Neural progenitor cell (in vitro differentiated cells): ENCODE results near the gene EPB41L4A.

Experiments used
- EZH2 ChIP-seq: fragments of 200-600 bp; sonication (generic); IDR thresholded peaks from 2 replicates; pipeline ENCODE4 v1.6.1; 2017; ENCODE audit warnings: antibody characterized with exemption, mild to moderate bottlenecking, moderate library complexity
- EZH2phosphoT487 ChIP-seq: fragments of 200-600 bp; sonication (generic); IDR thresholded peaks from 2 replicates; pipeline ENCODE4 v1.6.1; 2017; ENCODE audit warnings: antibody characterized with exemption
- TF ChIP-seq, protein P1 (sequence below): fragments of 200-600 bp; sonication (generic); IDR thresholded peaks from 2 replicates; pipeline ENCODE4 v1.5.1; 2017; ENCODE audit warnings: antibody characterized with exemption, mild to moderate bottlenecking

DNA sequence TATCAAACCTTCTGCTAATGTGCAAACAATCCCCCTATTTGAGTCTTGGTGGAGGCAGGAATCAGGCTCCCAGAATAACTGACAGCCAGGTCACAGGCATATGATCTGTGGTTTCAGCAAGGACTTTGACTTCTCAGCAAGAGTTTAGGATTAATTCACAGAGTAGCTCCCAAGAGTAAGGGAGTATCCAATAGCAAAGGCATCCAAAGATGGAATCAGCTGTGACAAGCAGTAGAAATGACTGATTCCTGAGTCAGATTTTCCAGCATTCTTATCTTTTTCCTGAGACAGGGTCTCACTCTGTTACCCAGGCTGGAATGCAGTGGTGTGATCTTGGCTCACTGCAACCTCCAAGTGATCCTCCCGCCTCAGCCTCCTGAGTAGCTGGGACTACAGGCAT lies 108.3 kb downstream of the EPB41L4A start:
- TF ChIP-seq, protein P1, sequence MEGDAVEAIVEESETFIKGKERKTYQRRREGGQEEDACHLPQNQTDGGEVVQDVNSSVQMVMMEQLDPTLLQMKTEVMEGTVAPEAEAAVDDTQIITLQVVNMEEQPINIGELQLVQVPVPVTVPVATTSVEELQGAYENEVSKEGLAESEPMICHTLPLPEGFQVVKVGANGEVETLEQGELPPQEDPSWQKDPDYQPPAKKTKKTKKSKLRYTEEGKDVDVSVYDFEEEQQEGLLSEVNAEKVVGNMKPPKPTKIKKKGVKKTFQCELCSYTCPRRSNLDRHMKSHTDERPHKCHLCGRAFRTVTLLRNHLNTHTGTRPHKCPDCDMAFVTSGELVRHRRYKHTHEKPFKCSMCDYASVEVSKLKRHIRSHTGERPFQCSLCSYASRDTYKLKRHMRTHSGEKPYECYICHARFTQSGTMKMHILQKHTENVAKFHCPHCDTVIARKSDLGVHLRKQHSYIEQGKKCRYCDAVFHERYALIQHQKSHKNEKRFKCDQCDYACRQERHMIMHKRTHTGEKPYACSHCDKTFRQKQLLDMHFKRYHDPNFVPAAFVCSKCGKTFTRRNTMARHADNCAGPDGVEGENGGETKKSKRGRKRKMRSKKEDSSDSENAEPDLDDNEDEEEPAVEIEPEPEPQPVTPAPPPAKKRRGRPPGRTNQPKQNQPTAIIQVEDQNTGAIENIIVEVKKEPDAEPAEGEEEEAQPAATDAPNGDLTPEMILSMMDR: no peak
- no peak for TF ChIP-seq EZH2phosphoT487
- TF ChIP-seq EZH2: no peak
